Thoracic aorta (tissue), 2 donors: ENCODE data around the gene GATAD2A. TPM values are rescaled to one million over a fixed set of nuclear protein-coding genes. Genes with fewer than 3 reads are reported as not detected.

Source experiments
- ATAC-seq: fragments of 150-250 bp; one replicate; pipeline ENCODE4 v1.8.0; 2017; ENCODE audit warnings: low read depth; ENCODE audit not compliant: insufficient number of reproducible peaks, low FRiP score
- DNase-seq: peaks from one replicate; pipeline ENCODE4 v3.0.0-alpha.2; 2020; ENCODE audit warnings: low spot score
- H3K27ac ChIP-seq, 2 donors: fragments of 200-600 bp; sonication (generic); 1 replicate in 1 of 2; 2 replicates in 1 of 2; pipeline ENCODE4 v1.5.1; 2016; ENCODE audit warnings: mild to moderate bottlenecking in 2 of 2, moderate library complexity in 2 of 2
- H3K27me3 ChIP-seq: fragments of 200-600 bp; sonication (generic); replicated peaks from 2 replicates; pipeline ENCODE4 v1.6.0; 2016; ENCODE audit warnings: mild to moderate bottlenecking; ENCODE audit not compliant: insufficient read depth
- H3K36me3 ChIP-seq: fragments of 200-600 bp; sonication (generic); one replicate; pipeline ENCODE4 v1.5.1; 2016
- H3K4me1 ChIP-seq, 2 donors: fragments of 200-600 bp; sonication (generic); 1 replicate in 1 of 2; 2 replicates in 1 of 2; pipeline versions ENCODE4 v1.5.1 to v1.6.0; 2016; ENCODE audit warnings: low read depth in 2 of 2, mild to moderate bottlenecking in 1 of 2; ENCODE audit not compliant: control insufficient read depth in 1 of 2
- H3K4me3 ChIP-seq: fragments of 200-600 bp; sonication (generic); 2 replicates; pipeline ENCODE4 v1.5.1; 2016; ENCODE audit warnings: mild to moderate bottlenecking
- H3K9me3 ChIP-seq: fragments of 200-600 bp; sonication (generic); 2 replicates; pipeline ENCODE4 v1.5.1; 2016
- CTCF ChIP-seq: fragments of 200-600 bp; sonication (generic); IDR thresholded peaks from one replicate; pipeline ENCODE4 v1.5.1; 2019; ENCODE audit warnings: antibody characterized with exemption
- total RNA-seq, 2 donors: library from RNA; depleted of rRNA; stranded (reverse); fragments of >200 nt; gene quantifications; one replicate each; pipeline versions ENCODE4 v1.1.0 to v1.2.3, GENCODE V29; 2016

The GATAD2A gene
- total RNA-seq, 2 donors from 2014 or later, result 55.9 to 79.1 TPM

- ATAC-seq, result no peak
- Histone ChIP-seq H3K4me3 (no peak overlapping the region), H3K27ac (no peak overlapping the region), H3K4me1 (no peaks in the 10 kb centered on the region), H3K27me3 (no peaks in the 10 kb centered on the region), H3K9me3 (no peaks in the 10 kb centered on the region), H3K36me3 (no peaks in the 10 kb centered on the region)
- no peak for TF ChIP-seq CTCF
- no peak for DNase-seq
These were observed 142.3 kb downstream of the GATAD2A start for GRCh38 chr19:19547674-19548336.

- Histone ChIP-seq H3K36me3 (no peaks in the 10 kb centered on the region), H3K4me1 (no peaks in the 10 kb centered on the region), H3K27ac (no peak overlapping the region), H3K27me3 (no peaks in the 10 kb centered on the region), H3K4me3 (no peak overlapping the region), H3K9me3 (no peaks in the 10 kb centered on the region)
- TF ChIP-seq CTCF, result no peak
- DNase-seq (no peak), ATAC-seq (no peak)
These were observed 143.7 kb downstream of the GATAD2A start for GRCh38 chr19:19548915-19549759.

- H3K36me3 ChIP-seq, result no peaks in the 10 kb centered on the region
- DNase-seq (no peak), ATAC-seq (no peak)
- TF ChIP-seq CTCF, result no peak
- H3K4me3 ChIP-seq, result no peak overlapping the region
- no peaks in the 10 kb centered on the region for H3K27me3 ChIP-seq
- H3K27ac ChIP-seq, result no peak overlapping the region
- no peaks in the 10 kb centered on the region for H3K9me3 ChIP-seq
- no peaks in the 10 kb centered on the region for H3K4me1 ChIP-seq
These were observed 144.5 kb downstream of the GATAD2A start for GRCh38 chr19:19549804-19550464.

- no peak overlapping the region for H3K27ac ChIP-seq
- TF ChIP-seq CTCF, result no peak
- no peak for ATAC-seq
- H3K9me3 ChIP-seq, result no peaks in the 10 kb centered on the region
- no peak overlapping the region for H3K4me3 ChIP-seq
- H3K27me3 ChIP-seq, result no peaks in the 10 kb centered on the region
- no peaks in the 10 kb centered on the region for H3K4me1 ChIP-seq
- no peaks in the 10 kb centered on the region for H3K36me3 ChIP-seq
- DNase-seq, result no peak
These were observed 145.0 kb downstream of the GATAD2A start for GRCh38 chr19:19550485-19550929.
